Activated T-helper 1 cell treated with Interleukin-2 at 50 U/mL for 16 hours (primary cell): Measurements from ENCODE around the gene FCHO2.

Experiments
- DNase-seq: peaks from one replicate; pipeline ENCODE4 v3.0.0-alpha.2; 2020; ENCODE audit warnings: low read depth

The FCHO2 gene

DNA sequence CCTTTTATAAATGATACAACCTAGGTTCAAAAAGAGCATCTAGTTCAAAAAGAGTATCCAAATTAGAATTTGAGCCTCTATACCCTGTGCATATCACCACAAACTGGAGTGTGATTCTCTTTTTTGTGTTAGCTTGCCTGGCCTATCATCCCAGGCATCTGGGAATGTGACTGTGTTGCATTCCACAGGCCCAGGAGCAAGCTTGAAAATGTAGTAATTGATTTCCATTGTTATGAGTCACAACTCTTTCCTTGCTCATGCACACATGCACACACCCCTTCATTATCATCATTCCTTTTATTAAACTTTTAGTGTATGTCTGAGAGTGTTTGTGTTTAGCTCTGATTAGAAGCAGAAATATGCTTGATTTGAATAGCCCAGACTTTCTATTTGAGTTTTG is 75.2 kb downstream of the FCHO2 start:
- DNase-seq = no peak

DNA sequence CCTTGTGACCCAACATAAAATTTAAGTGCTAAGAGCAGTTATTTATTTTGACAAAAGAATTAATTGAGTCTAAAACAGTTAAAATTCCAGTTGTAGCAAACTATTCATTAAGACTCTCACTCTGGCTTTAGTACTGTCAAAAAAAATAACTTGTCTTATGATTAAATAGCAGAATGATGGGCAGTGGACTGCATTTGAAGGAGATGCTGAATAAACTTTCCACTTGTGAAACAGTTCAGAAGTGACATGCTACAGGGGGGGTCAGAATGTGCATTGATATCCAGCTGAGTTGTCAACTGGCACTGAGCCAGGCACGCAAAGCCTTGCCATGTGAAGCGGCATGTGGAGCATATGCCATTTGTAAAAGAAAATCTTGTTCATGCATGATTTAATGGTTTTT is 76.0 kb downstream of the FCHO2 start:
- DNase-seq = no peak

DNA sequence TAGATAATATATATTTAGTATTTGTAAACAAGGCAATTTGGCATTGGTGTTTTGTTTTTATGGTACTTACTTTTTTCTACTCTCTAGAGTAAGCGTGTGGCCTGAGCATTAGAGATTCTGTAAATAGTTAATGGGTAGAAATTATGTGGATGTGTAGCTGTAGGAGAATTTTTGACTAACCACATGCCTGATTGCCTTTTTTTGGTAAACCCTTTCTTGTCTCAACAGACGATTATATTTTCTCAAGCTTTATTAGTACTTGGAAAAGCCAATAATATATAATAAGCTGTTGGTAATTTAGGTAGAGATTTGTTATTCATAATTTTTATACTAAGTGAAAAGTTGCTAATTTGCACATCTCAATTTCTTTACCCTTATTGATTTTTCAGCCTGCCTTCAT is 76.8 kb downstream of the FCHO2 start:
- DNase-seq = no peak

DNA sequence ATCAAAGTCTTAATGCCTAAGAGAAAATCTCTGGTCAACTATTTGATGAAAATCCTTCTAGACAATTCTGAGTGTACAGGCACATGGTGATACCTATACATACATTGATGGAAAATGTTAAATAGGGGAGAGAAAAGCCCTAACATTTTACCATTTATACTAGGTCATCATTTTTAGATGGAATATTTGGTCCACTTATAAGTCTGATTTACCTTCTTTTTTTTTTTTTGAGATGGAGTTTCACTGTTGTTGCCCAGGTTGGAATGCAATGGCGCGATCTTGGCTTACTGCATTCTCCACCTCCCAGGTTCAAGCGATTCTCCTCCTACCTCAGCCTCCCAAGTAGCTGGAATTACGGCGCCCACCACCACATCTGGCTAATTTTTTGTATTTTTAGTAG is 81.7 kb downstream of the FCHO2 start:
- DNase-seq = no peak

DNA sequence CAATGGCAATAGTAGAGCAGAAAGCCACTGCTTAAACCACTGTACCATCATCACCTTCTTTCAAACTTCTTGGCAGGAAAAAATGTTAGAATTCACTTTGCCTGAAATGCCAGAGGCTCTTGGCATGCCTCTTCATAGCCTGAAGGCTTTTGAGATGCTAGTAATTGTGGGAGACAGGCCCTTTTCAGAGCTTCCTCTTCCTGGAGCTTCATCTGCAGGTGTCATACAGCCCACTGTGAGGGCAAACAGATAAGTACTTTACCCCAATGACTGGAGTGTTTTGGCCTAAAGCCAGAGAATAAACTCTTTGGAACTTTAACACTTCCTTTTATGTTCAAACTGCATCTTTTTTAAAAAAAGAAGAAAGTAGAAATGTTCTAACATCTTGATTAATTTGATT is 83.2 kb downstream of the FCHO2 start:
- no peak for DNase-seq

DNA sequence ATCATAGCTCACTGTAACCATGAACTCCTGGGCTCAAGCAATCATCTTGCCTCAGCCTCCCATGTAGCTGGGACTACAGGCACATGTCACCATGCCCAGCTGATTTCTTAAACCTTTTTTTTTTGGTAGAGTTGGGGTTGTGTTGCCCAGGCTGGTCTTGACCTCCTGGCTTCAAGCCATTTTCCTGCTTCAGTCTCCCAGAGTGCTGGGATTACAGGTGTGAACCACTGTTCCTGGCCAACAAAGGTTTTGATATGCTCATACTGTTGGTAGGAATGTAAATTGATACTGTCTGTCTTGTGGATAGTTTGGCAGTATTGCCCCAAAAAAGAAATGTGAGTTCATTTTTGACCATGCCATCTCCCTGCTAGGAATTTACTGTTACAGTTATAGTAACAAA is 87.2 kb downstream of the FCHO2 start:
- DNase-seq = no peak

DNA sequence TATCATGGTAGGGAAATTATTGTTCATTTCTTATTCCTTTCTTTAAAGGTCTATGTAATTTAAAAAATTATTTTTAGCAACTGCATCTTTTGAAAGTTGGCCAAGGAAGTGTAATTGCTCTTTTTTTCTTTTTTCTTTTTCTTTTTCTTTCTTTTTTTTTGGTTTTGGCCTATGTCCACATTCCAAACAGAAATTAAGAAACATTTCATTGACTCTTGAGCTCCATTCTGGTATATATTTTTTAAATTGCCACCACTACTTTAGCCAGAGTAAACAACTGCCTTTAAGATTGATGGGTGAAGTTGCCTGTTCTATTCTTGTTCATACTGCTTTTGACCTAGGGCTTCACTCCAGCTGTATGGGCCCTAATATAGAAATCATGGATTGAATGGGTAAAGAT is 88.7 kb downstream of the FCHO2 start:
- DNase-seq = no peak

DNA sequence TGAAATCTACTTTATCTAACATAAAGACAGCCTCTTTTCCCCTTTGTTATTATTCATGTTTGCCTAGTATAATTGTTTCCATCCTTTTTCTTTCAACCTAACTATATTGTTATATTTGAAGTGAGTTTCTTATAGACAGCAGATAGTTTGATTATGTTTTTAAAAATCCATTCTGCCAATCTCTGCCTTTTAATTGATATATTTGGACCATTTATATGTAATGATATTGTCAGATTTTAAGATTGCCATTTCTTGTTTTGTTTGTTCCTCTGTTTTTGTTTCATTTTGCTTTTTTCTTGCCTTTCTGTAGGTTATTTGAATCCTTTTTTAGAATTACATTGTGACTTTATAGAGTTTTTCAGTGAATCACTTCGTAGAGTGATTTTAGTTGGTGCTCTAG is 89.8 kb downstream of the FCHO2 start:
- no peak for DNase-seq

DNA sequence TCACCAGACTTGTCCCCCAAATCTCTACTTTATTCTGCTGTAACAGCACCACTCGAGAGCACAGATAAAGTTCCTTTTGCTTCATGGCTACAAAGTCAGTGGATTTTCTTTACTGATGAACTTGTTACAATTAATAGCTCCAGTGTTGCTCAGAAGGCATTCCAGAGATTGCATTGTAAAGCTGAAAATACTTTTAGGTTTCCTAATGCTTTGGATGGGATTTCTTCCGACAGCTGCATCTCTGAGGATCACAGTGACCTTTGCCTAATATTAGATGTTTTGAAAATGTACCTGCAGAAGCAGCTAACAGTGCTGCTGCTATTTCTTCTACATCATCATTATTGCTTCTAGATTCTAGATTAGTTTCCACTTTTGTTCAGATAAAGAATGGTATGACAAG is 105.8 kb downstream of the FCHO2 start:
- DNase-seq = no peak

DNA sequence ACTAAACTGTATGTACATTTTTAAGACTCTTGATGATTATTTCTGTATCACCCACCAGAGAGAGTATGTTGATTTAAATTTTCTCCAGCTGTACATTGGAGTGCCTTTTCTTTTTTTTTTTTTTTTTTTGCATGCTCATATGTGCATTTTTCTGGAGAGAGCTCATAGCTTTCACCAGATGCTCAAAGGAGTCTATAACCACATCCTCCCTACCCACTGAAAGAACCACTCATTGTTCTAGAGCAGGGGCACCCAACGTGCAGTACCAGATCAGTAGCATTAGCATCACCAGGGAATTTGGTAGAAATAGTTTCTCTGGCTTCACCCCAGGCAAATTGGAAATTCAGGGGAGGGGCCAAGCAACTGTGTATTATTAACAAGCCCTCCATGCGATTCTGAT is 110.6 kb downstream of the FCHO2 start:
- DNase-seq = no peak

DNA sequence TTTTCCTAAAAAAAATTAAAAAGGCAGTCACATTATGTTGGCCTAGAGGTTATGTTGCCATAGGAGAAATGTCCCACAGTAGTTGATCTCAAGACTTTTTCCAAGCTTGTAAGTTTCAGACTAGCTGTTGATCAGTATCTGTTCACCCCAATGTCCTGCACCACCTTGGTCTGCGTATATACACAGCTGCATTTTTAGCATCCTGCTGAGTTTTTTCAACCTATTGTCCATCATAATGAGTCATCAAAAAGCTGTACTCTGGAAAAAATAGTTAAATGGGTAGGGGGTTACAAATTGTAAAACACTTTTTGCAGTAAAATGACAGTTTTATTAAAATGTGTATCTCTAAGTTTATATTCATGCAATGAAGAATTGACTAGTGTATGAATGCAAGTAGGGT is 111.4 kb downstream of the FCHO2 start:
- no peak for DNase-seq

DNA sequence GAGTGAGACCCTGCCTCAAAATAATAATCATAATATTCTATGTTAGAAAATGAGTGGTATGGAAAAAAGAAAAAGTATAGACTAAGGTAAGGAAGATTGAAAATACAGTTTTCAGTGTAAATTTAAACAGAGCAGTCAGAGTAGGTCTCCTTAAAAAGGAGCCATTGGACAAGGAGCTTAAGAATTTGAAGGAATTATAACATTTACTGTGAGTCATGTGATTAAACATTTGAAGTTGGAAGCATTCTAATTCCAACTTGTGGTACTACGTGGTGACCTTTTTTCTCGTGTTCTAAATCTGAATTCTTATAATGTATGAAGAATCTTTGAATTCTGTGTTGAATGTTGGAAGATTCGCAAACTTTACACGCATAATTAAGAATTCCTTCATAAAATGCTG is 125.3 kb downstream of the FCHO2 start:
- DNase-seq = no peak

DNA sequence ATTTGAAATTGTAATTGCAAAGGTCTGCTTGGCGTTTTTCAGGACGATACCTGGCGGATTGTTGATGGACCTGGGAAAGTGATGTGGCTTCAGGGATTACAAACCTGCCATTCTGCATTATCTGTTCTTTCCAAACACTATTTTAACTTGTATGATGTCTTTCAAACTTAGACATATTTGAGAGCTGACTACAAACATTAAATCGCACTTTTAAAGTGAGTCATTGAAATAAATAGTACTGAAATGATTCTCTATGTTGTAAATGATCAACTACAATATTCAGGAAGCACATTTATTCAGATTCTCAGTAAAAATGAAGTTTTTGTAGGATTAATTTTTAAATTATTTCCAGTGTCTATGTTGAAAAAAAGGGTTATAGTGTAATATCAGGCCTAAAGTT is 132.2 kb downstream of the FCHO2 start:
- DNase-seq = no peak

DNA sequence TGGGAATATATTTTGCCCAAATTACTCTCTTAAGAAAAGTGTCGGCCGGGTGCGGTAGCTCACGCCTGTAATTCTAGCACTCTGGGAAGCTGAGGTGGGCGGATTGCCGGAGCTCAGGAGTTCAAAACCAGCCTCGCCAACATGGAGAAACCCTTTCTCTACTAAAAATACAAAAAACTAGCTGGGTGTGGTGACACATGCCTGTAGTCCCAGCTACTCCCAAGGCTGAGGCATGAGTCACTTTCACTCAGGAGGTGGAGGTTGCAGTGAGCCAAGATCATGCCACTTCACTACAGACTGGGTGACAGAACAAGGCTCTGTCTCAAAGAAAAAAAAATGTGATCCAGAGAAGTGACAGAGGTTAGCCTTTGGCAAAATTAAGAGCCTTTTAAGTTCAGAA is 138.1 kb downstream of the FCHO2 start:
- DNase-seq = no peak

DNA sequence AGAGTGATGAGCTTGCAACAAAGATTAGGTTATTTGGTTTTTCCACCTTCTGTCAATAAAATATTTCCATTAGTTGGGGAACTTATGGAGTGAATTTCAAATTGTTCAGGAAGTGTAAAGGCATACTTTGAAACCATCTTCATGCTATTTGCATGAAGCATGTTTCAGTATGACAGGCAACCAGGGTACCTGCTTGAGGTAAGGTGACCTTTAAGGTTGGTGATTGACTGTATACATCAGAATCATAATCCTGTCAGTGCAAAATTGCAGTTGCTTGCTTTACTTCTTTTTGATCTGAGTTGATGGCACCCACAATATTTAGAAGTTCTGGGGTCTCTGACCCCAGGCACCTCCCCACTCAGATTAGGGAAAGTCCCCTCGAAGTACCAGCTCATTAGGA is 138.6 kb downstream of the FCHO2 start:
- no peak for DNase-seq

DNA sequence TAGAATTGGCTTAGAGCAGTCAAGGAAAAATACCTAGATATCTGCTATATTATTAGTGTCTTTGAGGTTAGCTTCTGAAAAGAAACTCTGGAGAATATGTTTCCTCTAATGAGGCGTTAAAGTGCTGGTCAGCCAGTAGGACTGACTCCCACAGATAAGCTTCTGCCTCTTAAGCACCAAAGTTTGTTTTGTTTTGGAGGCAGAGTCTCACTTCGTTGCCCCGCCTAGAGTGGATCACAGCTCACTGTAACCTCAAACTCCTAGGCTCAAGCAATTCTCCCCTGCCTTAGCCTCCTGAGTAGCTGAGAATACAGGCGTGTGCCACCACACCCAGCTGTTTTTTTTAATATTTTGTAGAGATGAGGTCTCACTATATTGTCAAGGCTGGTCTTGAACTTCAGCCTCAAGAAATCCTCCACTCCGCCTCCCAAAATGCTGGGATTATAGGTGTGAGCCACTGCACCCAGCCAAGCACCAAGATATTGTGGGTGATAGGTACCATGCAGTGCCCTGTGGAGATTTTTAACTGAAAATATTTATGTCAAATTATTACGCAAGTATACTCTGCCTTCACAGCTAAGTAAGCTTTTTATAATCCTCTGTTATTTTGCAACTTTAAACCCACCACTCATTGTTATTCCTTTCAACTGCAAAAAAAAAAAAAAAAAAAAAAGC is 139.9 kb downstream of the FCHO2 start:
- no peak for DNase-seq

DNA sequence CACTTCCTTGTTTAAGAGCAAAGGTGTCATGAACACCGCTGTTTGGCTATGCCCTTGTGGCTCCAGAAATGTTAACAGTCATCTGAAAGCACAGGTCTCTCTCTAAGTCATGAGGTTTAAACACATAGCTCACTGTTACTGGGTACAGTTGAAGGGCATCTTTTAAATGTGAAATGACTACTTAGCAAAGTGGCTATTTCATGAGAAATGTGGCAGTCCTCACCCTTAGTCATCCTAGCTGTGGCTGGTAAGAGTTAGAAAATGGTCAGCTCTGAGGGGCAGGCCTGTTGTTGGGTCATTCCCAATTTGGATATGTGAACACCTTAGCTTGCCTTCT is 140.4 kb downstream of the FCHO2 start:
- DNase-seq = no peak

DNA sequence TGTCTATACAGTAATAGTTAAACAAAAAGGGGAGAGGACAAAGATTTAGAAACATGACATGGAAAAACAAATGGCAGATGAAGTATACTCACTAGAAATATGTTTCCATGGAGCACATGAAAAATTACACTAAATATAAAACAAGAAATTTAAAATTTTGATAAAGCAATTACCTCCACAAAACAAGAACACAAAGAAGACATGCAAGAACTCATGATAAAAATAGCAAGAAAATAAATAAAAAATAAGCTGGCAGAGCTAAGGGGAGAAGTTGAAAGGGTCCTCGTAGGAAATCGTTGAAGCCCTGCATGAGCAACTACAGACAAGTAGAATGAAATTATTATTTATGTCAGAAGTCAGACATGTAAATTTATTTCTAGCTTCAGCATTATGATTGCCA is 141.9 kb downstream of the FCHO2 start:
- DNase-seq = no peak

DNA sequence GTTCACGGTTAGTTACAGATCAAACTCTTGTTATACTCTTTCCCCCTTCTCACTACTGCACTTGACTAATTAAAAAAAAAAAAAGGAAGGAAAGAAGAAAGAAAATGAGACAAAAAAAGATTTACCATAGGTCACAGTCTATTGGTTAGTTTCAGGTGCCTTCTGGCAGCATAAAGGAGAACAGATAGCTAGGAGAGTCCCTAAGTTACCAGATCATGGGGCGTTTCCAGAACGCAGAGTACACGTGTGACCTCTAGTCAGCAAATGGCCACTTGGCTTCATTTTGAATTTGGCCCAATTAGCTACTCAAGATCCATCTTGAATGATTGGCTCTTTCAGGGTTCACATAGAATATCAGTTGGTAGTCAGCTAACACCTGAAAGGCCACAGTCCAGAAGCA is 144.3 kb downstream of the FCHO2 start:
- DNase-seq = no peak

DNA sequence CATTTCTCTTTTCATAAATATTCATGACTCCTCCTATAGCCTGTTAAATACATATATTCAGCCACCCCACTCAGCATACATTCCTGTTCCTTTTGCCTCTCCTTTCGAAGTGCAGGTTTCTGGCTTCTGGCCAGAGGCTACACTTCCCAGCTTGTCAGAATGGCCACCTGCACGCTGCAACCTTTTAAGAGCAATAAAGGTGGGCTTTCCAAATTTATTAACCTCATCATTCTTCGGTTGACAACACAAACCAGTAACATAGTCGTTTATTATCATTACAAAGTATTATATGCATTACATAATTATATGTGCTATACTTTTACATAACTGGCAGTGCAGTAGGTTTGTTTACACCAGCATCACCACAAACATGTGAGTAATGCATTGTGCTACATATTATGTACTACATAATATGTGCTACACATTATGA is 148.0 kb downstream of the FCHO2 start:
- no peak for DNase-seq

DNA sequence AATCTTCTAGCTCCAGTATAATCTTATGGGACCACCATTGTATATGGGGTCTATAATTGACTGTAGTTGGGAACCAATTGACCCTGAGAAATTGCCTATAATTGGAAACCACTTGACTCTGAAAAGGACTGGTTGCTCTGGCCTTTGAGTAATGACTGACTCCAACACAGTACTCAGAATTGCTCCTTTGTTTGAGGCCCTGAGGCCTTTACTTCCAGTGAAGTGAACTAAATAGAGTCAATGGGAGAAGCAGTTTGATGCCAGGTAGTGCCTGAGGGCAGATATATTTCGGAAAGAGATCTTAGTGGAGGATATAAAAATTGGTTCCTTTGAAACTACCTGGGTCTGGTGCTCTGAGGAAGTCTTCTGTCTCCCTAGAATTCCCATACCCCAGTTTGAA is 148.5 kb downstream of the FCHO2 start:
- no peak for DNase-seq

DNA sequence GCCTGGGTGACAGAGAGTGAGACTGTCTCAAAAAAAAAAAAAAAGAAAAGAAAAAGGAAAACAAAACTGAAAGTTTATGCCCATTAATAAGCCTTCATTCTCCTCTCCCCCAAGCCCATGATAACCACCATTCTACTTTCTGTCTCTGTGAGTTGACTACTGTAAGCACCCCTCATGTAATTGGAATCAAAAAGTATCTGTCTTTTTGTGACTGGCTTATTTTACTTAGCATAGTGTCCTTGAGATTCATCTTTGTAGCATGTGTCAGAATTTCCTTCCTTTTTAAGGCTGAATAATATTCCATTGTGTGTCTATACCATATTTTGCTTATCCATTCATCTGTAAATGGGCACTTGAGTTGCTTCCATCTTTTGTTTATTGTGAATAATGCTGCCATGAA is 150.5 kb downstream of the FCHO2 start:
- no peak for DNase-seq

DNA sequence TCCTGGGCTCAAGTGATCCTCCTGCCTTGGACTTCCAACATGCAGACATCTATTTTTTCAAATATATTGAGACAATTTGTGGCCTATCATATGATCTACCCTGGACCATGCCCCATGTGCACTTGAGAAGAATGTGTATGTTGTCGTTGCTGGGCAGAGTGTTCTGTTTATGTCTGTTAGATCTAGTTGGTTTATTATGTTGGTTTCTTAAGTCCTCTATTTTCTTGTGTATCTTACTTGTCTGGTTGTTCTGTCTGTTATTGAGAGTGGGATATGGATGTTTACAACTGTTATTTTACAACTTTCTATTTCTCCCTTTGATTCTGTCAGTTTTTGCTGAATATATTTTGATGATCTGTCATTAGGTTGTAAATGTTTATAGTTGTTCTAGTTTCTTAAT is 154.3 kb downstream of the FCHO2 start:
- DNase-seq = no peak

DNA sequence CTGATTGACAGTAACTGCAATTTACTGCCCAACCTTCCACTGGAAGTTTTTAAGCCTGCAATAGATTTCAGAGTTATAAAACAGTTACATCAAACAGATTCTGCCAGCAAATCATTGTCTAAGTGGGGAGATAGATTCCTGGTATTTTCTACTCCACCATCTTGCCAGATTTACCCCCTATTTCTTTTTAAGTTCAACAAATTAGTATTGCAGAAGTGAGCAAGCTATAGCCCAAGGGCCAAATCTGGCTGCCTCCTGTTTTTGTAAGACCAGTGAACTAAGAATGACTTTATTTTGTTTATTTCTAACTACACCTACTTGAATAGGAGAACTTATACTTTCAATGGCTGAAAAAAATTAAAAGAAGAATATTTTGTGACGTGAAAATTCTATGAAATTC is 155.7 kb downstream of the FCHO2 start:
- DNase-seq = no peak

DNA sequence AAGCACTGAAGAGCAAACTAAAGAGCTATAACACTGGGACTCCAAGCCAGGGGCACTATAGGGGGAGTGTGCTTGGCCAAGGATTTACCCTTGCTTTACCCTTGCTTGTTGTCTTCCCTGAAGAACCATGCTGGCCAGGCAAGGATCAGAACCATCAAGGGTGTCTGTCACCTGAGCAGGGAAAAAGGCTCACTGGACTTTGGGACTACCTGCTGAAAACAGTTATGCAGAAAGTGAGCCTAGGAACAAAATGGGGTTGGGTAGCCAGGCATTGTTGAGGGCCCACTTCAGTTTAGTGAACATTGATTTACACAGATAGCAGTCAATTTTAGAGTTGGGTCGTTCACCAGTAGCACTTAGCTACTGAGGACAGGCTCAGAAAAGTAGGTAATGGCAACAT is 156.5 kb downstream of the FCHO2 start:
- DNase-seq = no peak
